Cardiac septum (tissue), 1 donor: ENCODE results near the gene TMEM120B. TPM values are rescaled to one million over a fixed set of nuclear protein-coding genes. Genes with fewer than 3 reads are reported as not detected.

Experiments used
- DNase-seq: peaks from one replicate; pipeline ENCODE4 v3.0.0-alpha.2; 2020; ENCODE audit warnings: low spot score
- intact Hi-C: fragments of 100-400 bp; cut with DNase I; formaldehyde crosslinking; loops from one replicate; pipeline ENCODE4 v1.14.0; 2022
- total RNA-seq: library from RNA; stranded (reverse); fragmentation: NEBNext Ultra II Directional; extraction: Animal tissue kit (Norgen Biotek cat#: 25700); gene quantifications from one replicate; pipeline ENCODE4 v1.2.1, GENCODE V29; 2021
- donor health status: DM: no; HTN: no; CAD: no.

TMEM120B gene
- total RNA-seq, 1 donor from 2014 or later, result 6.2 TPM

DNA sequence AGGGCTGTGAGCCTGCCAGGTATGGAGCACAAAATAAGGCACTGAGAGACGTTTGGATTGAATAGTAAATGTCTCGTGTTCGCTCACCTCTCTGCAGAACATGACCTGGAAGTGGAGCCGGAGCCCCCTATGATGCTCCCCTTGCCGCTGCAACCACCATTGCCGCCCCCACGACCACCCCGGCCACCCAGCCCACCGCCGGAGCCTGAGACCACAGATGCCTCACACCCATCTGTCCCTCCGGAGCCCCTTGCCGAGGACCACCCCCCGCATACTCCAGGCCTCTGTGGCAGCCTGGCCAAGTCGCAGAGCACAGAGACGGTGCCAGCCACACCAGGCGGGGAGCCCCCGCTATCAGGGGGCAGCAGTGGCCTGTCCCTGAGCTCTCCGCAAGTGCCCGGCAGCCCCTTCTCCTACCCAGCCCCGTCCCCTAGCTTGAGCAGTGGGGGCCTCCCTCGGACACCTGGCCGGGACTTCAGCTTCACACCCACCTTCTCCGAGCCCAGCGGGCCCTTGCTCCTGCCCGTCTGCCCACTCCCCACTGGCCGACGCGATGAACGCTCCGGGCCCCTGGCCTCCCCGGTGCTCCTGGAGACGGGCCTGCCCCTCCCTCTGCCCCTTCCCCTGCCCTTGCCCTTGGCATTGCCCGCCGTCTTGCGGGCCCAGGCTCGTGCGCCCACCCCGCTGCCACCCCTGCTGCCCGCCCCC lies 110.0 kb downstream of the TMEM120B start:
- DNase-seq, result no peak
- intact Hi-C loops, result no loop called here

DNA sequence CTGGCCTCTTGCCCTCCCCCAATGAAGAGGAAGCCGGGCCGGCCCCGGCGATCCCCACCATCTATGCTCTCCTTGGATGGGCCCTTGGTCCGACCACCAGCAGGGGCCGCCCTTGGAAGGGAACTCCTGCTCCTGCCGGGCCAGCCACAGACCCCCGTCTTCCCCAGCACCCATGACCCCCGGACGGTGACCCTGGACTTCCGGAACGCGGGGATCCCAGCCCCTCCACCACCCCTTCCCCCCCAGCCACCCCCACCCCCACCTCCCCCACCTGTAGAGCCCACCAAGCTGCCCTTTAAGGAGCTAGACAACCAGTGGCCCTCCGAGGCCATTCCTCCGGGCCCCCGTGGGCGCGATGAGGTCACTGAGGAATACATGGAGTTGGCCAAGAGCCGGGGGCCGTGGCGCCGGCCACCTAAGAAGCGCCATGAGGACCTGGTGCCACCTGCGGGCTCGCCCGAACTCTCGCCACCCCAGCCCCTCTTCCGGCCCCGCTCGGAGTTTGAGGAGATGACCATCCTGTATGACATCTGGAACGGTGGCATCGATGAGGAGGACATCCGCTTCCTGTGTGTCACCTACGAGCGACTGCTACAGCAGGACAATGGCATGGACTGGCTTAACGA lies 110.7 kb downstream of the TMEM120B start:
- DNase-seq, result no peak
- intact Hi-C loops, result no loop called here

DNA sequence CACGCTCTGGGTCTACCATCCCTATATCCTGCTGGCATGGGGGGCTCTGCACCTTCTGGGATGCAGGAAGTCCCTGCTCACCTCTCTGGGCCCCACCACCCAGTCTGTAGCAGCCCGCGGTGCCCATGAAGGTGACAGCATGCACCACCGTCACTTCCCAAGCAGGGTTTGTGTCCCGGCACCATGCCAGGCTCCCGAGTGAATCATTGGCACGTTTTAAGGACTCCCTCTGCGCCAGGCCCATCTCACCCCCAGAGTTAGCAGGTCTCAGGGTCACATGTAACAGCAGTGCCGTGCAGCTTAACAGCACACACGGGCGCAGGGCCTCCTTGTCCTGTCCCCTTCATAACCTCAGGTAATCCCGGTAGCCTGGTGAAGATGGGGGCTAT lies 111.2 kb downstream of the TMEM120B start:
- no peak for DNase-seq
- intact Hi-C loops, result no loop called here

DNA sequence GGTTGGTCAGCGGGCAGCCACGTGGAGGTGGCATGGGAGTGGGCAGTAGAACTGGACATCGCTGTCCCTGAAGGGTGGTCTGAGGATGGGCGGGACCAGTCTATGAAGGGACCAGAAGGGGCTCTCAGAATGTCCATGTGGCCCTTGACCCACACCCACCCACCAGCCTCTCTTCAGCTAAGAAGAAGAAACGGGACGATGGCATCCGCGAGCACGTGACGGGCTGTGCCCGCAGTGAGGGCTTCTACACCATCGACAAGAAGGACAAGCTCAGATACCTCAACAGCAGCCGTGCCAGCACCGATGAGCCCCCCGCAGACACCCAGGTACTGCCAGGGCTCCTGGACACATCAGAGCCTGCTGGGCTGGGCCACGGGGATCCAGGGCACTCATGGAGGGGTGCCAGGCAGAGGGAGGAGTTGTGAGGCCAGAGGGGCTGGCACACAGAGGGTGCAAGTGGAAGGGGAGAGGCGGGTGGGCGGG lies 112.5 kb downstream of the TMEM120B start:
- DNase-seq, result no peak
- intact Hi-C loops, result no loop called here

DNA sequence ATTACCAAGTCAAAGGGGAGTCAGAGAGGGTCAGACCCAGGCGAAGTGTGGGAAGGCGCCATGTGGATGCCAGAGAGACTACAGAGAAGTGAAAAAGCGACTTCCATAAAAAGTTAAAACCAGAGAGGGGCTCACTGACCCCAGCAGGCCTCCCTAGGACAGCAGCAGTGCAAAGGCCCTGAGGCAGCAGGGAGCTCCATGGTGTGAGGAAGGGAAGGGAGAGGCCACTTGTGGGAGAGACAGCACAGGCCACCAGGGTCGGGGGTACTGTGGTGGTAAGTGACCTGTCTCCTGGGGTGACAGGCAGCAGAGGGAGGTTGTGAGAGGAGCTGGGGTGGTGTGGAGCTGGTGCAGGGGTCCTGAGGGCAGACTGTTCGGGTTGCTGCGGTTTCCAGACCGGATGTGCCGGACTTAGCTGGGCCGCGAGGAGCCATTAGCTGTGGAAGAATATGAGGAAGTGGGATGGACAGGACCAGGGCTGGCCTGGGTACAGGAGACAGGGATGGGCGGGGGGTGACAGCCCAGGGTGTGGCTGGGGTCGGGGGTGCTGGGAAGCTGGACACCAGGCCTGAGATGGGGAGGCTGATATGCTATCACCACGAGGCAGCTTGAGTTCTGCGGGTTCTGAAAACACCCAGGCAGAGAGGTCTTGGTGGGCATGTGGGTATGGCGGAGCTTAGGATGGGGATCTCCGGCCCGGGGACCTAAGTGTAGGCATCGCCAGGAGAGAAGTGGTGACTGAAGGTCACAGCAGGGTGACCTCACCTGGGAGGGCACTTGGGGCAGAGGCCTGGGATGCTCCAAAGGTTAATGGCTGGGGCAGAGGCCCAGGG lies 114.0 kb downstream of the TMEM120B start:
- DNase-seq, result no peak
- intact Hi-C loops, result no loop called here

DNA sequence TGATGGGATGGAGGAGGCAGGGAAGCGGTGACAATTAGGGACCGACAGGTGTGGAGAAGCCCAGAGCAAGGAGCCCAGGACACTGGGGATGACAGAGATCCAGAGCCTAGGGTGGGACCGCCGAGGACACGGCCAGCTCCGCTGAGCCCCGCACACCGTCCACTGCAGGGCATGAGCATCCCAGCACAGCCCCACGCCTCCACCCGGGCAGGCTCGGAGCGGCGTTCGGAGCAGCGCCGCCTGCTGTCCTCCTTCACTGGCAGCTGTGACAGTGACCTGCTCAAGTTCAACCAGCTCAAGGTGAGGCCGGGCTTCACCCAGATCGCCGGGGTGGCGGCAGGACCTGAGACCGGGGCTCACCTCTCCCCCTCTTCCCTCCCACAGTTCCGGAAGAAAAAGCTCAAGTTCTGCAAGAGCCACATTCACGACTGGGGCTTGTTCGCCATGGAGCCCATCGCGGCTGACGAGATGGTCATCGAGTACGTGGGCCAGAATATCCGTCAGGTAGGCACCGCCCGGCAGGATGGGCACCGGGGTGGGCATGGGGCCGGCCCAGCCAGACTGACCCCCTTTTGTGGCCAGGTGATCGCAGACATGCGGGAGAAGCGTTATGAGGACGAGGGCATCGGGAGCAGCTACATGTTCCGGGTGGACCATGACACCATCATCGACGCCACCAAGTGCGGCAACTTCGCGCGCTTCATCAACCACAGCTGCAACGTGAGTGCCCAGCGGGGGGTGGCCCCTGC lies 115.0 kb downstream of the TMEM120B start:
- intact Hi-C loops, result no loop called here
- DNase-seq, result no peak

DNA sequence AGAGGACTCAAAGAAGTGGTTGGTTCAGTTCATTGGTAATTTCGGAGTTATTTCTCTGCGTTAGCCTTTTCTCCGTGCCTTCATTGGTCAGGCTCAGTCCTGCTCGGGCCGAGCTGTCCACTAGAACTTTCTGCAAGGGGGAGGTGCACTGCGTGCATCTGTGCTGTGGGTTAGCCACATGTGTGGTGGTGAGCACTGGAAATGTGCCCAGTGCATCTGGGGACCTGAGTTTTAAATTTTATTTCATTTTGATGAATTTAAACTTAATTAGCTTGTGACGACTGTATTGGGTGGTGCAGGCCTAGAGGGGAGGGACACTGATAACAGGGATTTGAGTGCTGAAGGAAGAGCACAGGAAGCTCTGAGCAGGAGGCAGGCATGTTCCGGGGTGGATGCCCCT lies 115.8 kb downstream of the TMEM120B start:
- DNase-seq, result no peak
- intact Hi-C loops, result no loop called here

DNA sequence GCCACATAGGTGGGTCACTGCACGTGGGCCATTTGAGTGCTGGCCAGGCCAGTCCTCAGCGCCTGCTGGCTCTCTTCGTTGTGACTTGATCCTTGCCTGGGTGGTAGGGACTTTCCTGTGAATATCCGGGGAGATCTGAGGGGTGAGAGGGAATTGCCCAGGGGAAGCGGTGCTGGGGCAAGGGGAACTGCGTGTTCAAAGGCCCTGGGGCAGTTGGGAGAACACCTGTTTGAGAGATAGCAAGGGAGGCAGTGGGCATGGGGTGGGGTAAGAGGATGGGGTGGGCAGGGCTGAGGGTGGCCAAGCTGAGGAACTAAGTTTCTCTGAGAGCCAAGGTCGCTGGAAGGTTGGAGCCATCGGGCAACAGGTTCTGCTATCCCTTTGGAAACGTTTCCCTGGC lies 116.3 kb downstream of the TMEM120B start:
- intact Hi-C loops, result no loop called here

DNA sequence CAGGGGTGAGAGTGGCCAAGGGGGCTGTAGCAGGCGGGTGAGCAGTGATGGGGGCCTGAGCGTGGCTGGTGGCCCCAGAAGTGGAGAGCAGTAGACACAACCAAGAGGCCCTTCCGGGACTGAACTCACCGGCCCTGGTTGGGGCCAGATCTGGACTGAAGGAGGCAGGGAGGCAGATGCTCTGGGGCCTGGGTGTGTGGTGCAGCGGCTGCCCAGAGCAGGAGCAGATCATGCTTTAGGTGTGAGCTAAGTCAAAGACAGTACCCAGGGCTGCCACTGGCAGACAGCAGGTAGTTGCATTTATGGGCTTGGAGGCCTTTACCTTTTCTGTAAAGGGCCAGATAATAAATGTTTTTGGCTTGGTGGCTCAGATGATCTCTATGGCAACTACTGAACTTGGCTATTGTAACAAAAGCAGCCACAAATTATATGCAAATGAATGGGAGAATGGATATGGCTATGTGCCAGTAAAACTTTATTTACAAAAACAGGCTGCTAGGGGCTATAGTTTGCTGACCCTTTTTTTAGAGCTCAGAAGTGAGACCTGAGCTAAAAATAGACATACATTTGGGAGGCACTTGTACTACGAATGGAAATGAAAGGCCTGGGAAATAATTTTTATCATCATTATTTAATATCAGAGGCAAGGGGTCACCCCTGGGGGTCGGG lies 116.8 kb downstream of the TMEM120B start:
- DNase-seq, result no peak
- intact Hi-C loops, result no loop called here

More for the DNA sequence above, 116.3 kb downstream of the TMEM120B start:
- no peak for DNase-seq

DNA sequence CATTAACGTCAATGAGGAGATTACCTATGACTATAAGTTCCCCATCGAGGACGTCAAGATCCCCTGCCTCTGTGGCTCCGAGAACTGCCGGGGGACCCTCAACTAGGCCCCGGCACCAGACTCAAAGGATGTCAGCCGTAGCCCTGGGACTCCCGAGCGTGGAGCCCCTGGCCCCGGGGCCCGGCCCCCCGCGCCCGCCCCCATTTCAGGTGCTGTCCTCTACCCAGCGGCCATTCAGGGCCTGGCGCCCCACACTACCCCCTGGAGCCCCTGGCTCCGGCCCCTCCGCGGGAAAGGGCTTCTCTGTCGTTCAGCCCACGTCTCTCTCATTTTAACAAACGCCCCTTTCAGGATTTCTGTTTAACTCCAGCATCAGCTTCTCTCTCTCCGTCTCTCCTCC lies 117.6 kb downstream of the TMEM120B start:
- intact Hi-C loops, result no loop called here
- no peak for DNase-seq

DNA sequence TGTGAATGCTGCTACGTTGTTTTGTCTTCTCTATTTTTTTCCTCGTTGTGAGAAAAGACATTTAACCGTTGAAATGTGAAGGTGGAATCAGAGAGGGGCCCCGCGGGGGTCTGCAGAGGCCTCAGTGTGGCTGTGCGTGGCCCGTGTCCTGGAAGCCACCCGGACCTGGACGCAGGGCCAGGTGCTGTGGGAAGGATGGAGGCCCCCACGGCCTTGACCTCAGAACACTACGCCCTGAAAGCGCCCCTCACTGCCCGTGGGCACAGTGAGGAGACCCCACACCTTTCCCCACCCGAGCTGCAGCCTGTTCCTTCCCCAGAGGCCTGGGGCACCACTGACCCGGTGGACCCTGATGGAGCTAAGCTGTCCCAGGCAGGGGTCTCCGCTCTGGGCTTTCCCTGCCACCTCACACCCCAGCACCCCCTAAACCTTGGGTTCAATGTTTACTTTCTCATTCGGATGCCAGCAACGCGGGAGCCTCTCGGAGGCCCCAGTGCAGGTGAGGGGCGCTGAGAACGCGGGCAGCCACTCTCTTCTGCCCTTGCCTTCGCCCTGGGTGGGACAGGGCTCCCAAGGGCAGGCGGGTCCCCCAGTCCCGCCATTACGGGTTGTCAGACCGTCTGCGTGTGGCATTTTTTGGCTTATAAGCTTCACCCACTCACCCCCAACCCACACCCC lies 118.2 kb downstream of the TMEM120B start:
- intact Hi-C loops, result no loop called here
- no peak for DNase-seq

Other genes starting within 250 kb of the TMEM120B start
- 10.1 TPM for gene KDM2B, start 131.7 kb upstream of the TMEM120B start, total RNA-seq
- gene ORAI1, start 86.2 kb upstream of the TMEM120B start, total RNA-seq, result 8.0 TPM
- 0.08 TPM for gene MORN3, start 43.1 kb upstream of the TMEM120B start, total RNA-seq
- gene RHOF, start 80.9 kb downstream of the TMEM120B start, total RNA-seq, result 20.9 TPM
- 13.0 TPM for gene SETD1B, start 91.3 kb downstream of the TMEM120B start, total RNA-seq
- 1.3 TPM for gene HPD, start 146.1 kb downstream of the TMEM120B start, total RNA-seq
- gene PSMD9, start 176.0 kb downstream of the TMEM120B start, total RNA-seq, result 31.2 TPM
- 3.8 TPM for gene CFAP251, start 205.8 kb downstream of the TMEM120B start, total RNA-seq